Cardiac atrium fibroblast (primary cell): Measurements from ENCODE around the gene MILR1. TPM values are rescaled to one million over a fixed set of nuclear protein-coding genes. Genes with fewer than 3 reads are reported as not detected.

ENCODE experiments used
- total RNA-seq: library from RNA; depleted of rRNA; stranded (reverse); fragments of >200 nt; gene quantifications from 2 replicates; pipeline ENCODE4 v1.2.3, GENCODE V29; 2015

Gene MILR1, protein sequence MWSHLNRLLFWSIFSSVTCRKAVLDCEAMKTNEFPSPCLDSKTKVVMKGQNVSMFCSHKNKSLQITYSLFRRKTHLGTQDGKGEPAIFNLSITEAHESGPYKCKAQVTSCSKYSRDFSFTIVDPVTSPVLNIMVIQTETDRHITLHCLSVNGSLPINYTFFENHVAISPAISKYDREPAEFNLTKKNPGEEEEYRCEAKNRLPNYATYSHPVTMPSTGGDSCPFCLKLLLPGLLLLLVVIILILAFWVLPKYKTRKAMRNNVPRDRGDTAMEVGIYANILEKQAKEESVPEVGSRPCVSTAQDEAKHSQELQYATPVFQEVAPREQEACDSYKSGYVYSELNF
- total RNA-seq: 11.7 and 15.4 TPM in 2 replicates

DNA sequence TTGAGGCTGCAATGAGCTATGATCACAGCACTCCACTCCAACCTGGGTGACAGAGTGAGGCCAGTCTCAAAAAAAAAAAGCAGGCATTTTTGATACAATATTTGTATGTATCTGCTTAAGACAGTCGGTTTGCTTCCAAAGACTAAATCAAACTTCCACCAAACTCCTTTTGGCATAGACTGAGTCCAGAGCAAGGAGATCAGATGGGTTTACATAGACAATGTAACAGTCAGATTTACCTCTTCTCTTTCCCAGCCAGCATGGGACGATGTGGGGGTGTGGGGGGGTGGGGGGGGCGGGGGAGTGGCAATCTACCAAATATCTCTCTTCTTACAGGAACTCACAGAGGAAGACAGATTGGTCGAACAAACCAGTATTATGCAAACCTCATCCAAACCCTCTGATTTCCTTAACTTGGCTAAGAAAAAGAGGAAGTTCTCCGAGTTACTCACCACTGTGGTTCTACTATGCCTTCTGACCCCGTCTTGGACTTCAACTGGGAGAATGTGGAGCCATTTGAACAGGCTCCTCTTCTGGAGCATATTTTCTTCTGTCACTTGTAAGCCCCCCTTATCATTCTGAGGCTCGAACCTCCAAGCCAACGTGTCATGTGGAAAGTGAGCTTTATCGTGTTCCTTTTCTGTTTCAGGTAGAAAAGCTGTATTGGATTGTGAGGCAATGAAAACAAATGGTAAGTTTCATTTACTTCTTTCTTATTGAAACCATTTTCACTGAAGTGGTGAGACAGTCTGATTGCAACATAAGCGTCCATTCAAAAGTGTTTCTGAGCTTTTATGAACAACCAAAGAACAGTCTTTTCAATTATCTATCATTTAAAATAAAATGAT lies at the start of gene MILR1:
TSS of gene MILR1 (plus strand) at position 451 of the 848 bp plus-strand sequence. CDS start at position 505, 54 bp downstream.

DNA sequence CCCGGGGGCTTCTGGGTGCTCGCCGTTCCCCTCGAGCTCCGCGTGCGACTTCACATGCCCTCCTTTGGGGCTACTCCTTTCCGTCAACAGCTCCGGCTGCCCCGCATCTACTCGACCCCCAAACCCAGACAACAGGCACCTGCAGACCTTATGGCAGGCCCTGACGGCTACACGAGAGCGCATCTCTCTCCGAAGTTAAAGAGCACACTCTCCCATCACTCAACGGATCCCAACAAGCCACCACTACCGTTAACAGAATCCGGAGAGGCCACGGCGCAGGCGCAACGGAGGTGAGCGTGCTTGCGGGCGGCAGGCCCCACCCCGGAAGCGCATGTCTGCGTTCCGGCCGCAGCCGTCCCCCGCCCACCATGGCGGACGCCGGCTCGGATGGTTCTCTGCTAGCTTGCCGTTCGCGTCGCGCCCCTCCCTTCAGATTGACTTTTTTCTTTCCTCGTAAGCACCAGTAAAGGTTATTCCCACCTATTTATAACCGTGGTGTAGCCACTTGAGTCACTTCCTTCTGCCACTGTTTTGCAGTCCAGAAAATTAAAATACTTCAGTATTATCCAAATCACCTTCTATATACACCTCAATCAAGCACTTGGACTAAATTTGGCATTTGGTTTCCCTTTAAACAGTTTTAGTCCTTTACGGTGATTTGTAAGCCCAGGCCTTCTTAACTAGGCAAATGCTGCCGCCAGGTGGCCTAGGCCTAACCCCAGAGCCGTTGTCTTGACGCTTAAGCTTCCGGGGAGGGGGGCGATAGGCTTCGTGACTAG lies 48.1 kb downstream of the MILR1 start, which contains the start of gene POLG2:
TSS of gene POLG2 (minus strand) at position 269 of the 779 bp plus-strand sequence. CDS start at position 183, 86 bp downstream.

DNA sequence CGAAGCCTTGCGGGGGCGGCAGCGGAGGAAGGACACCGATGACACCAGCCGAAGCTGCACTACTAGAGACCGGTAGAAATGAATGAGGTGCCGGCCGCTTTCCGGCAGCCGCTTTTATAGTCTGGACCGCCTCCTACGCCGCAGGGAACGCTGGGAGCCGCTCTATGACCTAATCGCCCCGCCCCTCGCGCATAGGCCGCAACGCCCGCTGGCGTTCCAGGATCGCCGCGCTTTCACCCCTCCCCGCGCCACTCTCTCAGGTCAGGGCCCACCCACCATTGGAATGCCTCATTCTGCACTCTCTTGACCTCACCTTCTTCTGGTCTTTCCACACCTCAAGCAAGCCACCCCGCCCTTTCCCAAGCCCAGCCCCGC lies 57.3 kb downstream of the MILR1 start, which contains the start of gene DDX5:
TSS of gene DDX5 (minus strand) at position 89 of the 375 bp plus-strand sequence. CDS start 170 bp downstream, outside the sequence.

DNA sequence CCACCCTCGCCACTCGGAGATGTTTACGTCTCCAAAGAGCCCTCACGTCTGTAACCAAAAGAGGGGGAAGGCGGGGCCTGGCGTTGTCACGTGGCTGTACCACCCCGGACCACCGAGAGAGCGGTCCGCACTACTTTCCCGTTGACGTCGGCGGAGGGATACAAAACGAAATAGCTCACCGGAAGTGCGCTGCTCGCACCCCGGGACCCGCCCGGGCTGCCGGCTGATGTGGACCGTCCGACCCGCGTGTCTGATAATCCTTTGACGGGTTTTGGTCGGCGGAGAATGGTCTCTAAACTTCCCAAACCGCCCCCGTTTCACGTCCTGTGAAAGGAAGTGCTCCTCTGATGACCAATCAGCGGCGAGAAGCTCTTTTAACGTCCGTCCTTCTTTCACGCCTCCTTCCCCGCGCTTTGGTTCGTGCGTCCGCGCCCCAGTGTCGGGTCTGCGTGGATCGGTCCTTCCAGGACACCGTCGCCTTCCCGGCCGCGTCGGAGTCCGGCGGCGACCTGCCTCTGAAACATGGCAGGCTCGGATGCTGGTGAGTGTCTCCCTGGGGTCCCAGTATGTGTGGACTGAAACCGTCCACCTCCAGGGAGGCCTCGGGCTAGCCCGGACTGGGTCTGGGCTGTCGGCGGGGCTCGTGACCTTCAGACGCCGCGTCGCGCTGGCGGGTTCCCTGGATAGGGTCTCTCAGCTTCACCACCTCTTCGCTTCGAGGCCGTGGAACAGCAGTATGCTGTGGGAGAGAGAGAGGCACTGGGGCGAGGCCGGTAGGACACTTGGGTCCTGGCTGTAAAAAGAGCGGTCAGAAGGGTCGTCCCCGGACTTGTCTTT lies 57.9 kb downstream of the MILR1 start, which contains the start of gene CEP95:
TSS of gene CEP95 (plus strand) at position 402 of the 837 bp plus-strand sequence. CDS start at position 523, 121 bp downstream.

Other genes with a start within 250 kb of the MILR1 start
- 16.8 and 23.7 TPM in 2 replicates for gene TEX2, start 185.9 kb upstream of the MILR1 start, total RNA-seq
- gene PECAM1, start 58.3 kb upstream of the MILR1 start, total RNA-seq: 25.8 and 32.5 TPM in 2 replicates
- 2.9 and 4.0 TPM in 2 replicates for gene POLG2, start 47.9 kb downstream of the MILR1 start, total RNA-seq
- 377 and 688 TPM in 2 replicates for gene DDX5, start 57.2 kb downstream of the MILR1 start, total RNA-seq
- gene CEP95, start 57.9 kb downstream of the MILR1 start, total RNA-seq: 9.4 and 17.2 TPM in 2 replicates
- gene SMURF2, start 213.2 kb downstream of the MILR1 start, total RNA-seq: 30.3 and 30.8 TPM in 2 replicates